ENCODE data around the gene DGCR2.

Gene DGCR2

GRCh38 chr22:18995327-18995711 lies 126.9 kb downstream of the DGCR2 start:
- H3K4me3 ChIP-seq (replicated peaks in 1 of 2; ENCODE audit: low read depth in 2 of 2, low read length in 2 of 2) = no peak overlapping the region
- TF ChIP-seq CTCF (IDR thresholded peaks at IDR 0.05; ENCODE audit: low read depth, low read length) = no peak
- DNase-seq (ENCODE audit: low read depth in 2 of 2) = no peak

GRCh38 chr22:18994701-18995326 lies 127.4 kb downstream of the DGCR2 start:
- no peak overlapping the region for H3K4me3 ChIP-seq (replicated peaks in 1 of 2; ENCODE audit: low read depth in 2 of 2, low read length in 2 of 2)
- no peak for DNase-seq (ENCODE audit: low read depth in 2 of 2)
- no peak for TF ChIP-seq CTCF (IDR thresholded peaks at IDR 0.05; ENCODE audit: low read depth, low read length)

- TF ChIP-seq CTCF (IDR thresholded peaks at IDR 0.05; ENCODE audit: low read depth, low read length) = no peak
- no peak overlapping the region for H3K4me3 ChIP-seq (replicated peaks in 1 of 2; ENCODE audit: low read depth in 2 of 2, low read length in 2 of 2)
- no peak for DNase-seq (ENCODE audit: low read depth in 2 of 2)
These were observed 128.2 kb downstream of the DGCR2 start for GRCh38 chr22:18994056-18994455.

GRCh38 chr22:18992543-18993198 lies 129.5 kb downstream of the DGCR2 start:
- no peak for TF ChIP-seq CTCF (IDR thresholded peaks at IDR 0.05; ENCODE audit: low read depth, low read length)
- no peak for DNase-seq (ENCODE audit: low read depth in 2 of 2)
- no peak overlapping the region for H3K4me3 ChIP-seq (replicated peaks in 1 of 2; ENCODE audit: low read depth in 2 of 2, low read length in 2 of 2)

- no peak for TF ChIP-seq CTCF (IDR thresholded peaks at IDR 0.05; ENCODE audit: low read depth, low read length)
- no peak for DNase-seq (ENCODE audit: low read depth in 2 of 2)
- no peak overlapping the region for H3K4me3 ChIP-seq (replicated peaks in 1 of 2; ENCODE audit: low read depth in 2 of 2, low read length in 2 of 2)
These were observed 130.3 kb downstream of the DGCR2 start for GRCh38 chr22:18991821-18992442.

- TF ChIP-seq CTCF (IDR thresholded peaks at IDR 0.05; ENCODE audit: low read depth, low read length) = no peak
- DNase-seq (ENCODE audit: low read depth in 2 of 2) = no peak
- no peak overlapping the region for H3K4me3 ChIP-seq (replicated peaks in 1 of 2; ENCODE audit: low read depth in 2 of 2, low read length in 2 of 2)
These were observed 131.1 kb downstream of the DGCR2 start for GRCh38 chr22:18991138-18991432.
